NCI-H1694 treated with DMSO at 0.1 percent for 48 hours (cell line): ENCODE measurements around the gene PPP2R3A.
A peak's percentile ranks its signal among the peaks of the same experiment; 100 is the strongest.
"Not testable (repeated sequence)": the region's sequence is repeated elsewhere in the genome, so short reads cannot be mapped to it uniquely, and the experiment has no call there.

ENCODE experiments used
- DNase-seq: peaks from one replicate; lab custom pipeline; 2025; lab: John Stamatoyannopoulos, UW

PPP2R3A gene

DNA sequence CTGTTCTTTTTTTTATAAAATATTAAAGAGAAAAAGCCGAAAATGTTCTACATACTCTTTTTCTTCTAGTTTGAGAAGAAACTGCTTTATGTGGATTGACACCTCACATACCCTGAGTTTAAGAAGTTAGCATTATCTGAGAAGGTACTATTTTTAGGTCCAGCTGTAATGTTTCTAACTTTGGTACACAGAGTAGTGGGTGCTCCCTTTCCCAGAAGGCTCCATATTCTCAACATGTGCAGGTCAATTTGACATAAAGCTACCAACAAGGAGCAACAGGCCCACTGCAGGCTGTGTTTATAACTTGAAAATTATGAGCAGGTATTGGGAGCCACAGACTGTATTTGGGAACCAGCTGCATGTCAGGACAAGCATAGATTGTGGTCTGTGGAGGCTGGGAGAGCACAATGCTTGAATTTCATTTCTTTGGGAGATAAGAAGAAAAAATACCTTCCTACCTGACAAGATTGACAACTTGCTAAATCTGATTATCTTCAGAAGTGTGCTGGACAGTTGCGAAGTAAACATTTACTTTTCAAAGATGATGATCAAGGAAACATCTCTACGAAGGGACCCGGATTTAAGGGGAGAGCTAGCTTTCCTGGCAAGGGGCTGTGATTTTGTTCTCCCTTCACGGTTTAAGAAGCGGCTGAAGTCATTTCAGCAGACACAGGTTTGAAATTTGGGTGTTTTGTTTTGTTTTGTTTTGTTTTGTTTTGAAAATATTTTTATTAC lies 57.2 kb downstream of the PPP2R3A start:
- DNase-seq: no peak

DNA sequence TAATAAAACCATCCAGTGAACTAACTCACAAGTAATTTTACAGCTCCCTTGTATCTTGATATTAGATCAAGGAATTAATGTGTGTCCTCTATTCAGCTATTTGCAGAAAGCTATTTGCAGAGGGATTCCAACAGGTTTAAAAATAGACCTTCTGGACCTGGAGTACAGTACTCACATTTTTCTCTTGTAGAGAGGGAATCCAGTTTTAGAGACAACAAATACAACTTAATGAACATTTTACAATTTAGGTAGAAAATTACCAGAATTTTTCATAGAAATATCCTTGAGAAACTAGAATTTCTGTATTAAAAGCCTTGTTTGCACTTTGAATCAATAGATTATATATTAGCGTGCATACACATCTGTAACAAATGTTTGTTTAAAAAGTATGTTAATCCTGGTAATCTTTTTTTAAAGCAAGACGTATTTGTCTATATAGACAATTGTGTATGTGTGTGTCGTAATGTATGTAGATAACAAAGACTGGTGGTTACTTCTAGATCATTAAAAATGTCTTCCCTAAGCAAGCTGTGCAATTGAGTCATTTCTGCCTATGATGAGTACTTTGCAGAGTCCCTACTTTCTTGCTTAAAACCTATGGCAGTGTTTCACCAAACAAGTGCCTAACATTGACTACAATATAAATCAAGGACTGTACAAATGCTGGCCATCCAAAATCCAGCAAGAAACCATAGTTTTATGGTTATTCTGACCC lies 57.9 kb downstream of the PPP2R3A start:
- DNase-seq: no peak

DNA sequence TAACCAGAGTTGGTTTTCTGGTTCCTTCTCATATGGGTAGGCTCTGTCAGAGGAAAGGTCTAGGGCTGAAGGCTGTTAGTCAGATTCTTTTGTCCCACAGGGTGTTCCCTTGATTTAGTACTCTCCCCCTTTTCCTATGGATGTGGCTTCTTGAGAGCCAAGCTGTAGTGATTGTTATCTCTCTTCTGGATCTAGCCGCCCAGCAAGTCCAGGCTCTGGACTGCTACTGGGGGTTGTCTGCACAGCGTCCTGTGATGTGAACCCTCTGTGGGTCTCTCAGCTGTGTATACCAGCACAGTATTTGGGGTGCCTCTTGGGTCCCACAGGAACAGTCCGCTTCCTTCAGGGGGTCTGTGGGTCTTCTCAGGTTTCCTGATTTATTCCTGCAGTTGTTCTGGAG lies 70.8 kb downstream of the PPP2R3A start:
- no peak for DNase-seq

DNA sequence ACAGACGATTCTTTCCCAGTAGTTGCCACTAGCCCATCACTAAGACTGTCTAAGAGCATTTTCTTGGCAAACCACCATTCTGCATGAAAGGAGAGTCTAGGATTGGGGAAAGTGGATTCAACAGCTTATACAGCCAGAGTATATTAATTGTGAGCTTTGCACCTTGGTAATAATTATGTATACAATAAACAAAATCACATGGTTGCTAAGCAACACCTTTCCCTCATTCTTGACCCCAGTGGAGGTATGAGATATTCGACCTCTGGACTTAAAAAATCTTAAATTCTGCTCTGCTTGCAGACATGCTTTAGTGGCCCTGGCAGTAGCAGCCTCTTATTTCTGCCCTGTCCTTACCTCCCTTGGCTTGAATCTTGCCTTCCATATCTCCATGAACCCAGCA lies 73.1 kb downstream of the PPP2R3A start:
- DNase-seq: no peak

DNA sequence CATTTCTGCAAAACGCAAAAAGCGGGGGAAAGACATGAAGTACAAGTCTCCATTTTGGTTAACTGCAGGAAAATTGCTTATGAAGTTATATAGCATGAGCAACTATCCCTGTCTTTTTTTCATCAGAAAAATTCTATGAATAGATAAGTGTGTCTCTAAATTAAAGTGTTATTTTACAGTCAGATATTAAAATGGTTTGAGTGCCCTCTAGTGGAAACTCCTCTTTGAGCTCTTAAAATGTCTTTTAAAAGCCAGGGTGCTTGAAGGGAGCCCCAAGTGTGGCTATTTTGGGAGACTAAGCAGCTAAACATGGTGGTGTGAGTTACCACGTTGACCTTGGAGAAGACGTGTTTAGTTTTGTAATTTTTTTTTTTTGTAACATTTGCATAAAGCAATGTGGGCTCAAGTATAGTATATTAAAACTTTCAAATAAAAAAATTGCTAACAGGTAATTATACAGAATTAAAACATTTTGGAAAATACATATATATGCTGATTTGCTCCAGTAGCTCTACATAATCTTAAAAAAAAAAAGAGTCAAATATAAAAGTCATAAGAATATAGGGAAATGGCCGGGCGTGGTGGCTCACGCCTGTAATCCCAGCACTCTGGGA lies 77.2 kb downstream of the PPP2R3A start:
- peak; percentile 58 for DNase-seq

DNA sequence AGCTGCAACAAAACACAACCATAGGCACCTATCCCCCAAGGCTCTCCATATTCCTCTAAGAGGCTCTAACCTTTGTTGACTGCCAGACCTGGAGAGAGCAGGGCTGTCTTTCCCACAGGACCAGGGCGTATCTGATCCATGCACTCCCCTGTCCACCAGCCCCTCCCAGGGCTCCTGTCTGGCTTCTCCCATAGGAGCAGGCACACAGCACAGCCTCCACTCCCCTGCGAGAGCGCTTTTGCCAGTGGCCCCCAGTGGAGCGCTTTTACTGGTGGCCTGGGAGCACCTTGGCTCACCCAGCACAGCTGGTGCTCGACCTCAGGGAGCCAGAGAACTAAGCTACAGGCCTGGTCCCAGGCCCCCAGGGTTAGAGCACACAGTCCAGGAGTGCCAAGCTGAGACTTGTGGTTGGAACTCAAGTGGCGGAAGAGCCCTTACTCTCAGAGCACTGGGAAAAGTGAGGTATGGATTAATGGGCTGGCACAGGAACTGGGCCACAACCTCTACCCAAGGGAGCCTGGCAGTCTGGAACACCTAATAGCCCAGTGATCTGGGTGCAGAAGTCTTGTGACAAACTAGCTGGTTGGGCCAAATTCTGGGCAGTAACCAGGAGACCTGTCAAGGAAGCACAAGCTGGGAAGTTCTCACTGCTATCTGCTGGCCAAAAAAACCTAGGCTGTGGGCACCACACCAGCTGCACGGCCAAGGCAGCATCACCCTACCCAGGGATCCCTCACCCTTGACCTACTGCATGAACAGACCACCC lies 79.6 kb downstream of the PPP2R3A start:
- no peak for DNase-seq

DNA sequence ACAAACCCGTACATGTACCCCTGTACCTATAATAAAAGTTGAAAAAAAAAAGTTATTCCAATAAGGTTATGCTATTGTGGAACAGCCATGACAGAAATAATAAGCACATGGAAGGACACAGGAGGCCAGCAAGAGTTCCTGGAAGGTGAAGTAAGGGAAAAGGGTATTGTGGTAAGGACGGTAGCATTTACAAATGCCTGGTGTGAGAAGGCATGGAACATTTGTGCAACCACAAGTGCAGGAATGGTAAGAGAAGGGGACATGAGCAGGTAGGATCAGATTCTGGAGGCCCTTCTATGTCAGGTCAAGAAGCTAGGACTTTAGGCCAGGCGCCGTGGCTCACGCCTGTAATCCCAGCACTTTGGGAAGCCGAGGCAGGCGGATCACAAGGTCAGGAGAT lies 82.5 kb downstream of the PPP2R3A start:
- DNase-seq: no peak

DNA sequence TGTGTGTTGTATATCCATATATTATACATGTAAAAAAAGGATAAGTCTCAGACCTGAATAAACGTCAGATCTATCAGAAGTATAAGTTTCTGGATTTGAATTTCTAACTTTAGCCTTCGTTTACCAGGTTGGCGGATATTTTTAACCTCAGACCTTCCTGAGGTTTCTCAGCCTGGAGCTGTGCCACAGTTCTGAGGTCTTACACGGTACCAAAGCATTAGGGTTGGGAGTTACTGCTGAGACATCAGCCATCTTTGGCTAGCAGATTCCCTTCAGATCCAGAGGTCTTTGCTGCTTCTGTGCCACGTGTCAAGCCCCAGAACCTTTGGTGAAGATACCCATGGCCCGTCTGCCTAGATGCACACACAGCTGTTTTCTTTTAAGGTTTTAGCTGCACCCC lies 84.7 kb downstream of the PPP2R3A start:
- no peak for DNase-seq

DNA sequence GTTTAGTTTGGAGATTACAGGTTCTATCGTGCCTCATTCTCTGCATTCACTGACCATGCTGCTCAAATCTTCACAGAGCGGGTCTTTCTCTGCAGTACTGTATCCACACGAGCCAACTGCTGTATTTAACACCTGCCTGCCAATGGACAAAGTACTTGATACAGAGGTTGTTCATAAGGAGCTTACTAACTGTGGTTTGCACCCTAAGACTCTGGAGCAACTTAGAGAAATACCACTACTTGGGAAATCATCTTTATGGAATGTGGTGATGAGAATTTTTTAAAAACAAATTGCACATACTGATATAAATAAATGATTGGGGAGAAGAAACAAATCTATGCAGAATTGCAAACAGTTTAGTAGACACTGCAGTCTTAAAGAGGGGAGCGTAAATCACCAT lies 90.0 kb downstream of the PPP2R3A start:
- no peak for DNase-seq

DNA sequence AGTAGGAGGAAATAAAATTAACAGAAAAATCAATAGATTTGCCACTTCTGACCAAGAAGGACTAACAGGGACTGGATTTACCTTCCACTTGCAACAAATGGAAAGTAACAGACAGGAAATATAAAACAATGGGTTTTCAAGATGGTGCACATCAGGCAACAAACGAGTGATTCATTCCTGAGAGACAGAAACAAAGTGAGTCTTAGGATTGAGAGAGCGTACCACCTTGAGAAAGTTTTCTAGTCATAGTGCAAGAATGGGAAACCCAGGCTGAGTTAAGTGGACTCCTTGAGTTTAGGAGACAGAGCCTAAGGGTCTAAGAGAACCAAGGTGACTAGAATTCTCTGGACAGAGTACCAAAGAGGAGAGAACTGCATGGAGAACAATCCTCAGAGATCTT lies 101.7 kb downstream of the PPP2R3A start:
- DNase-seq: no peak

DNA sequence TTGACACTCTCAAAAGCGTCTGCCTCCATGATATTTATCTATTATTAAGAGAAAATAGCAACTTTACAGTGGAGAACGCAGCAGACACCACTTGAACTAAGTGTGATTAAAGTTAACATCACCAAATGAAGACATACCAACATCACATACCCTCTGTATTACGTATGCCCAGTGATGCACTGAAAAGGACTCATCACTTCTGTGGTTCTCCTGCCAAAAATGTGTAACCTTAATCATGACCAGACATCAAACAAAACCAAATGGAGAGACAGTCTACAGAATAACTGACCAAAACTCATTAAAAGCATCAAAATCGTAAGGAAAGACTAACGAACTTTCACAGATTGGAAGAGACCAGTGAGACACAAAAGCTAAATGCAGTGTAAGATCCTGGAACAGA lies 103.2 kb downstream of the PPP2R3A start:
- no peak for DNase-seq

DNA sequence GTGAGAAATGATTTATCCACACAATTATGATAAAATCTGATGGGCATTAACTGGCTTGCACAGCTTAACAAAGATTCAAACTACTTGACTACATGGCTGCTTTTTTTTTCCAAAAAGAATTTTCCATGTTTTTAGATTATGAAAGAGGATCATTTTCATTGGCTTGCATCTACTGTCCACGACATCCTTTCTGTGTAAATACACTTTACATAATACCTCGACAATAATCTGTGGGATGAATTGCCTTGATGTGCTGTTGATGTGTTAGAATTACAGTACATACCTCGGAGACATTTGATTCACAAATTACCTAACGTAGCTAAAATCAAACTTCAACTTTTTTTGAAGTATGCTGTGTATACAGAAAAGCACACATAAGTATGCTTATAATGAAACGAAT lies 104.4 kb downstream of the PPP2R3A start:
- DNase-seq: no peak

DNA sequence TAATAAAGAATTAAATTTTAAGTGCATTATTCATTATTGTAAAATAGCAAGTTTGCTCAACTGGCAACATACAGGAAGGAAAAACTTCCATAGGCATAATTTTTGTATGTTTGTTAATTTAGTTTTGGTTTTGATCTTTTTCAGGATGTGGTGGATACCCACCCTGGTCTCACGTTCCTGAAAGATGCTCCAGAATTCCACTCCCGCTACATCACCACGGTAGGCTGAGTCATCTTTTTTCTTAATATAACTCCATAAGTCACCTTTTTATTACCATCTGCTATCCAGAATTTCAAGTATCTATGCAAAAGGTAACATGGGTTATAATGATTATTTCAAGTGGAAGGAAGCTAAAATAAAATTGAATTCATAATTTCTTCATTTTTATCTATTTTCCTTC lies 104.8 kb downstream of the PPP2R3A start:
- DNase-seq: no peak

DNA sequence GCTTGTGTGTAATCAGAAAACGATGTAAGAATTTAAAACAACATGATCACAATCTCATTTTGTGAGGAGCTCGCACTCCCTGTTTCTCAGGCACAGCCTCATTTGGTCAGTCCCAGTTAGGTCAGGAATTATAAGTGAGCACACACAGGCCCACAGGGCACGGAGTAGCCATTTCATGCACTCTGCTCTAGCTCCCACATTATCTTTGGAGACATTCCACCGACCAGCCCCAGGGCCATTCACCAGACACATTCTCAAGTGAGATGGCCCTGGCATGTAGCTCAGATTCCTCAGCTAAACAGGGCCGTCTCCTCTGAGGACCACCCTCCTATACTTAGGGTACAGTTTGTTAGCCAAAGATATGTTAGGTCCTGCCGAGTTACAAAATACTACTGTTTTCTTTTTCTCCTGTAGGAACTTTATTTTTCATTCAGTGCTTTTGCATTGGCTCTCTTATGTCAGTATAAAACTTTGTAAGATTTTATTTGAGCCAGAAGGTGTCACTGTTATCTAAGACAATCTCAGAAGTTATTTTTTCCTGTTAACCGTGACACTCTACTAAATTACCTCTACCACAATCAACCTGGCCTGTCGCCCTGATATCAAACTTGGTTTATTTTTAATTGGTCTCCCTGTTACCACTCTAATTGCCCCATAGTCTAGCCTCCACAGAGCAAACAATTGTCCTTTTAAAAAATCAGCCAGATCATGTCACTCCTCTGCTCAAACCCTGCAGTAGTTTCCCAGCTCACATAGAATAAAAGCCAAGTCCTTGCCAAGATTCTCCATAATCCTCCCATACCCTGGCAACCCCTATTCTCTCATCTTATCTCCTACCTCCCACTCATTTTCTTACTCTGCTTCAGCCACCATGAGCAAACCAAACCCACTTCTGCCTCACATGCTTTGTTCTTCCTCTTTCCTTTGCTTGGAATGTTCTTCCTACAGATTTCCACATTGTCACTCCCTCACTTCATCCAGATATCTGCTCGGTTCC lies 105.7 kb downstream of the PPP2R3A start:
- peak; percentile 5 for DNase-seq

DNA sequence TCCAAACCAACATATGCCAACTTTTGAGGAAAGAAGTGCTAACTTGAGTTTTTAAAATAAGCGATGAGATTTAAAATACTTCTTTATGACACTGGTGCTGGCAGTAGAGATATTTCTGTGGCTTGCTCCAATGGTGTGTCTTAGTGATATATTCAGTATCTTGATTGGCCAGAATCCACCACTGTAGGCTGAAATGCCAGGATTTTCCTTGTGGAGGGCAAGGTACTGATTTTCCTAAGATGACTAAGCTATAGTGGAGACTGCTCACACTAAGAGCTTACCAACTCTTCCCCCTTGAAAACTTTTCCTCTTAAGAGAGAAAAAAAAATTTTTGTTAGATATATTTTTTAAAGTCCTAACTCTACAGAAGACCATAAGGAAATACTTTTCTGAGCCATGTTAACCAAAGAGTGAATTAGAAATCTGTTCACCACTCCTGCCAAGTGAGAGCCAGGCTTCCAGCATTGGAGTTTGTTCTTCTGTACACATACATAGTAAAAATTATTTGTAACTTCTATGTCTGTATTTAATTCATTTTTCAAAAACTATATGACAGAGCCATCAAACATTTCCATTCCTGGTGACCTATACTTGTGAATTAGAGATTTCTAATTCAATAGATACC lies 109.1 kb downstream of the PPP2R3A start:
- no peak for DNase-seq

DNA sequence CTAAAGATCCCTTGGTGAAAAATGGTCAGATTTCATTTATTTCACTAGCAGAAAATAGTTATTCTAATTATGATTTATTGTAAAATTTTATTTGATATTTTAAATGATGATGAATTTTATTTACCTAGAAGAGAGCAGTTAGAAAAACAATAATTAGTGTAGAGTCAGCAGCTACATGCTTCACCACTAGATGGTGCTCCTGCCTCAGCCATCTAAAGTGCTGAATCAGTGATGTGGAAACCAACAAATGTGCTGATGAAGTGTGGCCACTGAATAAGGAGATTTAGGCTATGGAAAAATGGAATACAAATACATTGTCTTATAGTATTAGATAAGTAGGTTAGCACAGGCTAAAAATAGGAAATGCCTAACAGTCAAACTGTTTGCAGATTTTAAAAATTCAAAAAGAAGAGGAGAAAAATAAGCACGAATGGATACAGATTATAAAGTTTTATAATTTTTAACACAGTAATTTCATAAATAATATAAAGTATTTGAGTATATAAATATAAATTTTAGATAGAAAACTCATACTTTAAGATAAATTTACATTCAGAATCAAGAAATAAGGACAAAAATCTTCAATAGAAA lies 109.8 kb downstream of the PPP2R3A start:
- peak; percentile 82 for DNase-seq

DNA sequence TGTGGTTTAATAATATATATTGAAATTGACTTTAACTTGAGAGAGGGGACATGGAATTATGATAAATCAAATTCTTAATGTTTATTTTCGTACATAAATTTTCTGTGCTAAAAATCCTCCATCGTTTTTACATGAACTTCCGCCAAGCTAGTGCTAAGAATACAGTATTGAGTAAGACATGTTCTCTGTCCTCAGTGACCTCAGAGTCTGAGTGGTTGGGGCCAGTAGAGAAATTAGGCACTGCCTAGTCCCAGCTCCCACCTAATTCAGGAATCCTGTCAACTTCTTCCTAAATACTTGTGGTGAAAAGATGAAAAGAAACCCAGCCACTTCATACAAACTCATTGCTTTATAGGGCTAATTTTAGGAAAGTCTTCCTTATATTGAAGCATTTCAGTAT lies 110.3 kb downstream of the PPP2R3A start:
- no peak for DNase-seq

DNA sequence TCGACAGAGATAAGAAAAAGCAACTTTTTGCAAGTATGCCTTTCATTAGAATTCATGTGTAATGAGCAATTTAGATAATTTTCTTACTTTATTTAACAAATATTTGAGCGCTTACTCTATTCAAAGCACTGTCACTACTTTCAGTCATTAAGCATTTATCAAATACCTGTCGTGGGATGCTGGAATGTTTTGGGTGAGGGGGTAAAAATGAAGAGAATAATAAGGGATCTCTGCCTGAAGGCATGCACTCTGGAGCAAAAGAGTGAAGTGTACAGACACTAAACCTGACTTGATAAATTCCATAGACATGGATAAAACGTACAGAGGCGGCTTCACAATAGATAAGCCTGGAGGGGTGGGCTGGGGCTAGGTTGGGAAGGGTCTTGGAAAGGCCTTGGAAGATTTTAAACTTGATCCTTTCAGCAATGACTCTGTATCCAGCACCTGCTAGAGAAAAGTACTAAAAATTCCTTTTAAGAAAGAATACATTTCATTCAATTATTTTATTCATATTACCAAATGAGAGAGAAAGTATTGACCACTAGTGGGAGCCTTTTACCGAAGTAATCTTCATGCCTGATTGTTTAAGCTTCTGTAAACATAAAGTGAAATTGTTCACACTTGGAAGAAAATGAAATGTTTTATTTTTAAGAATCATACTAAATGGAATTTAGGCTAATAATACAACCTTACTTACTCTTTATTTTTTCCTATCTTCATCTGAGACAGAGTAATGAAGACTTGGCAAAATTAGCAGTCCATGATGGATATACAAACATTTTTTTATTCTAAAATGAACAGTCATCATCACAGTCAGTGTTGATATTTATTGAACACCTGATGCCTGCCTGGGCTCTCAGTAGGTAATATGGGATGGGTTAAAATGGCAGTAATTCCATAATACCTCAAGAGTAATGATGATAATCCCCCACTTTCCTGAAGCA lies 113.2 kb downstream of the PPP2R3A start:
- DNase-seq: peak; percentile 68

DNA sequence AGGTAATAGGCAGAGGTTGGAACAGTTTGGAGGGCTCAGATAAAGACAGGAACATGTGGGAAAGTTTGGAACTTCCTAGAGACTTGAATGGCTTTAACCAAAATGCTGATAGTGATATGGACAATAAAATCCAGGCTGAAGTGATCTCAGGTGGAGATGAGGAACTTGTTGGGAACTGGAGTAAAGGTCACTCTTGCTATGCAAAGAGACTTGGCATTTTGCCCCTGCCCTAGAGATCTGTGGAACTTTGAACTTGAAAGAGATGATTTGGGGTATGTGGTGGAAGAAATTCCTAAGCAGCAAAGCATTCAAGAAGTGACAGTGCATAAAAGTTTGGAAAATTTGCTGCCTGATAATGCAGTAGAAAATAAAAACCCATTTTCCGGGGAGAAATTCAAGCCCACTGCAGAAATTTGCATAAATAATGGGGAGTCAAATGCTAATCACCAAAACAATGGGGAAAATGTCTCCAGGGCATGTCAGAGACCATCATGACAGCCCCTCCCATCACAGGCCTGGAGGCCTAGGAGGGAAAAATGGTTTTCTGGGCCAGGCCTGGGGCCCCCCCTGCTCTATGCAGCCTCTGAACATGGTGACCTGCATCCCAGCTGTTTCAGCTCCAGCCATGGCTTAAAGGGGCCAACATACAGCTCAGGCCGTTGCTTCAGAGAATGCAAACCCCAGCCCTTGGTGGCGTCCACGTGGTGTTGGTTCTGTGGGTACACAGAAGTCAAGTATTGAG lies 118.3 kb downstream of the PPP2R3A start:
- DNase-seq: not testable (repeated sequence)
